ENCODE results near the gene PPOX.

DNA sequence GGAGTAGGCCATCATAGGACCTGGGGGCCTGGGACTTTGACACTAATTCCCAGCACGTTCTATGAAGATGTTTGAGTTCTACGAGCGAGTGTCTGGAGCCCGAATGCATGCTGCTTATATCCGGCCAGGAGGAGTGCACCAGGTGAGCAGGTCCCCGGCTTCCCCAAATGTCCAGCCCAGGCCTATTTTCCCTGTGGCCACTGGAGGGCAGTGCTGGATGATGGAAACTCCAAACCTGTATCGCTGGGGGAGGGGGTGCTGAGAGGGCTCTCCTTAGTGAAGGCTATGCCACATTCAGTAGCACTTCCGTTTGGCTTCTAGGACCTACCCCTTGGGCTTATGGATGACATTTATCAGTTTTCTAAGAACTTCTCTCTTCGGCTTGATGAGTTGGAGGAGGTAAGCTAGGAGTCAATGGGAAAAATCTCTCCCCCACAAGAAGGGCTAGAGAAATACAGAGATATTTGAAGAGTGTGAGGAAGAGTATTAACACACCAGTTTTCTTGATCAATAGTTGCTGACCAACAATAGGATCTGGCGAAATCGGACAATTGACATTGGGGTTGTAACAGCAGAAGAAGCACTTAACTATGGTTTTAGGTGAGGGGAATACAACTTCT, 43.7 kb downstream of the PPOX start:
- TF ChIP-seq, protein P1, sequence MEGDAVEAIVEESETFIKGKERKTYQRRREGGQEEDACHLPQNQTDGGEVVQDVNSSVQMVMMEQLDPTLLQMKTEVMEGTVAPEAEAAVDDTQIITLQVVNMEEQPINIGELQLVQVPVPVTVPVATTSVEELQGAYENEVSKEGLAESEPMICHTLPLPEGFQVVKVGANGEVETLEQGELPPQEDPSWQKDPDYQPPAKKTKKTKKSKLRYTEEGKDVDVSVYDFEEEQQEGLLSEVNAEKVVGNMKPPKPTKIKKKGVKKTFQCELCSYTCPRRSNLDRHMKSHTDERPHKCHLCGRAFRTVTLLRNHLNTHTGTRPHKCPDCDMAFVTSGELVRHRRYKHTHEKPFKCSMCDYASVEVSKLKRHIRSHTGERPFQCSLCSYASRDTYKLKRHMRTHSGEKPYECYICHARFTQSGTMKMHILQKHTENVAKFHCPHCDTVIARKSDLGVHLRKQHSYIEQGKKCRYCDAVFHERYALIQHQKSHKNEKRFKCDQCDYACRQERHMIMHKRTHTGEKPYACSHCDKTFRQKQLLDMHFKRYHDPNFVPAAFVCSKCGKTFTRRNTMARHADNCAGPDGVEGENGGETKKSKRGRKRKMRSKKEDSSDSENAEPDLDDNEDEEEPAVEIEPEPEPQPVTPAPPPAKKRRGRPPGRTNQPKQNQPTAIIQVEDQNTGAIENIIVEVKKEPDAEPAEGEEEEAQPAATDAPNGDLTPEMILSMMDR (conservative IDR thresholded peaks at IDR 0.05; ENCODE audit: low read depth in 2 of 2), result peak; percentile 95 to 97
- TF ChIP-seq EZH2phosphoT487 (IDR thresholded peaks at IDR 0.05; ENCODE audit: unreplicated experiment), result no peak
